ENCODE results near the gene BSG.
"Not testable (repeated sequence)": the region's sequence is repeated elsewhere in the genome, so short reads cannot be mapped to it uniquely, and the experiment has no call there.

Gene BSG

DNA sequence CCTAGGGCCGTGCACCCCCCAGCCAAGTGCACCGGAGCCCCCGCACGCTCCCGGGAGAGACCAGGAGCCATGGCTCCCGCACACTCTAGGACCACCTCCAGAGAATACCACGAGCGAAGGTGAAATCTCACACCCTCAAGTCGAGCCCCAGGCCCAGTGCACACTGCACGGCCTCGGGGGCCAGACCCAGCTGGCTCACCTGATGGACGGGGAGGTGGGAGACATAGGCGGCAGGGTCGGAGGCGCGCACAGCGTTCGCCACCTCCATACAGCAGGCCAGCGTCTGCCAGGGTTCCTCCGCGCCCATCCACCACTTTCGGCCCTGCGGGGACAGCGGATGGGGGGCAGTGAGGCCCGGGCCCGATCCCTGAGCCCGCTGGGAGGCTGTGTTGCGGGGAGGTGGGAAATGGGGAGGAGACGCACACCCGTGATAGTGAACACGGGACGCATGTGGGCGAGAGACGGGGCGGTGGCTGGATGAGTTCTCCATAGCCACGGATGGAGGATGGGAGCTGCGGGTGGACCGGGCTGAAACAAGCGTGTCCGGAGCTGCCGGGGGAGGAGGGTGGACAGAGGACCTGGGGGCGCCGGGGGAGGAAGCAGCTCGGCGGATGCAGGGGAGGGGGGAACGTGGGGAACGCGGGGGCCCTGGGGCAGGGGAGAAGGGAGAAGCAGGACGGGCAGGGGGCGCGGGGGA, 47.9 kb downstream of the BSG start:
- in situ Hi-C loops (cut with HindIII; ENCODE audit: low pct_unique_long_range_greater_than_20kb, low sequenced_read_pairs), result no loop called here
- no peak for DNase-seq (ENCODE audit: low read depth in 1 of 2, low spot score in 1 of 2)
- TF ChIP-seq JUND (IDR thresholded peaks at IDR 0.05; ENCODE audit: low read depth), result no peak

DNA sequence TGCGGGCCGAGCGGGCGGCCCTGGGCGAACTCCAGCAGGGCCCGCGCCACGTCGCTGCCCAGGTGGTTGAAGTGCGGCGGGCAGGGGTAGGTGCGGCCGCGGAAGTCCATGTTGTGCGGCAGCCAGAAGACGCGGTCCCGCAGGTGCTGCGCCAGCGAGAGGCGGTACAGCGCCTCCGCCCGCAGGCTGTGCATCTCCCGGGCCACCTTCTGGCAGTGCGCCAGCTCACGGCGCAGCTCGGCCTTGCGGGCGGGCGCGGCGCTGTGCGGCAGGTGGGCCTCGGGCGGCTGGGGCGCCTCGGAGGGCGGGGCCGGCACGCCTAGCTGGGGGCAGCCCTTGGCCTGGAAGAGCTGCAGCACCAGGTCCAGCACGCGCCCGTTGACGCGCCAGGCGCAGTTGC, 48.8 kb downstream of the BSG start:
- in situ Hi-C loops (cut with HindIII; ENCODE audit: low pct_unique_long_range_greater_than_20kb, low sequenced_read_pairs), result not testable (repeated sequence)

DNA sequence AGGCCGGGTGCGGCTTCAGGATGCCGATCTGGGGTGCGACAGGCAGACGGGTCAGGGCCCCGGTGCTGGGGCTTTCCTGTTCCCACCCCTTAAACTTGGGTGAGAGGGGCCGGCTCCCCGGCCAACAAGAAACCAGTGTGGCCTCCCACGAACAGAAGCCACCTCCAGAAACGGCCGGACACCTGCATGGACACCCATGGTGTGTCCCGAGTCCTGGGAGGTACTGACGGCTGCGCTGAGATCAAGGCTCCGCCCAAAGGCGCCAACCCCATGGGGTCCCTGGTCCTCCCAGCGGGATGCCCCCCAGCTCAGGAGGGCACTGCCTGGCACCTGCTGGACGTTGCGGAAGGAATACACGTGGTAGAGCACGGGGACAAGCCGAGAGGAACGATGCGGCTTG, 49.4 kb downstream of the BSG start:
- in situ Hi-C loops (cut with HindIII; ENCODE audit: low pct_unique_long_range_greater_than_20kb, low sequenced_read_pairs), result no loop called here
- no peak for DNase-seq (ENCODE audit: low read depth in 1 of 2, low spot score in 1 of 2)
- no peak for TF ChIP-seq JUND (IDR thresholded peaks at IDR 0.05; ENCODE audit: low read depth)

More for the DNA sequence above, 48.8 kb downstream of the BSG start:
- not testable (repeated sequence) for DNase-seq (ENCODE audit: low read depth in 1 of 2, low spot score in 1 of 2)

DNA sequence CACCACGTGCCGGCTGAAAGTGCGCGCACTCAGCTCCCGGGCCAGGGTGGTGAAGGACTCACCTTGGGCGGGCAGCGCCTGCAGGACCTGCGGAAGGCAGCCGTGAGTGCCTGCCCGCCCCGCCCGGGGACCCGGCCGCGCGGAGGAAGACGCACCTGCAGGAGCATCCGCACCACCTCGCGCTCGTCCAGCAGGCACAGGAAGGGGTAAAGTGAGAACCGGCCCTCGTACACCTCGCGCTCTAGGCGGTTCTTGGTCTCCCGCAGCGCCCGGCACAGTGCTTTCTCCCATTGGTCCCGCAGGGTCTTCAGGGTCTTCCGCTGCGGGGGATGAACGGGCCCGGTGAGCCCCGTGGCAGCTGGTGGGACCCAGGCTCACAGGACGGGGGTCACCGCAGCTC, 50.3 kb downstream of the BSG start:
- no peak for TF ChIP-seq JUND (IDR thresholded peaks at IDR 0.05; ENCODE audit: low read depth)
- in situ Hi-C loops (cut with HindIII; ENCODE audit: low pct_unique_long_range_greater_than_20kb, low sequenced_read_pairs), result no loop called here
- DNase-seq (ENCODE audit: low read depth in 1 of 2, low spot score in 1 of 2), result no peak

DNA sequence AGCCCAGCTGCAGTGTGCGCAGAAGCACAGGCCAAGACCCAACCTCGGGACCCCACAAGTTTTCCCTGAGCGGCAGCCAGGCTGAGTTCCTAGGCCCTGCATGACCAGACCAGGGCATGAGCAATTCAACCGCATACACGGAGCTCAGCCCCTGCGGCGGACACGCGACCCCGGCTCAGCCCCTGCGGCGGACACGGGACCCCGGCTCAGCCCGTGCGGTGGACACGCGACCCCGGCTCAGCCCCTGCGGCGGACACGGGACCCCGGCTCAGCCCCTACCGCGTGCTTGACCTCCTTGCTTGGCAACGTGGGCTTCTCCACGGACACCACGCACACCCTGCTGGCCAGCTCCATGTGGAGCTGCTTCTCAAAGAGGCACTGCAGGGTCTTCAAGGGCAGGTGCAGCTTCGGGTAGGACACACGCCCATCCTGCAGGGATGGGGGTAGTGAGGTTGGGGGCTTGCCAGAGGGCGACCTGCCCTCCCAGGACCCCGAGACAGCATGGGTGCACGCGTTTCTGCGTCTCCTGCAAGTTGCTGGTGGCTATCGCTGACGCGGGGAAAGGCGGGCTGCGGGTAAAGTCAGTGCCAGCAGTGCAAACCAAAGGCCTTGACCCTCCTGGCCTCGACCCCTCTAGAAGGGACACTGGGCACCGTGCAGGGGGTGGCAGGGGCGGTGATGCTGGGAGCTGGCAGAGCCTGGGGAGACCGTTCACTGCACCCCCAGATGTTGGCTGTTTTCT, 51.0 kb downstream of the BSG start:
- TF ChIP-seq JUND (IDR thresholded peaks at IDR 0.05; ENCODE audit: low read depth), result no peak
- in situ Hi-C loops (cut with HindIII; ENCODE audit: low pct_unique_long_range_greater_than_20kb, low sequenced_read_pairs), result no loop called here
- no peak for DNase-seq (ENCODE audit: low read depth in 1 of 2, low spot score in 1 of 2)

DNA sequence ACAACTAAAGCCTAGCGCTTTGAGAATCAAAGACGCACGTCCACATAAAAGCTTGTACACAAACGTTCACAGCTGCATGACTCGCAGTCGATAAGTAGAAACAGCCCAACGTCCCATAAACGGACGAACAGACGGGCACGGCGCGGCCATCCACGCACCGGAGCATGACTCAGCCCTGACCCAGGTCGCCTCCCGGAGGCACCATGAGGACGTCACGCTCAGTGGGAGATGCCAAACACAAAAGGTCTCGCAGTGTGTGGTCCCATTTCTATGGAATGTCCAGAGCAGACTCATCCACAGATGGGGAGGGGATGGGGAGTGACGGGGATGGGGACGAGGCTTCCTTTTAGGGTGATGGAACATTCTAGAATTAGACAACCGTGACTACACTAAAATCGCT, 51.6 kb downstream of the BSG start:
- no peak for TF ChIP-seq JUND (IDR thresholded peaks at IDR 0.05; ENCODE audit: low read depth)
- DNase-seq (ENCODE audit: low read depth in 1 of 2, low spot score in 1 of 2), result no peak
- in situ Hi-C loops (cut with HindIII; ENCODE audit: low pct_unique_long_range_greater_than_20kb, low sequenced_read_pairs), result no loop called here

DNA sequence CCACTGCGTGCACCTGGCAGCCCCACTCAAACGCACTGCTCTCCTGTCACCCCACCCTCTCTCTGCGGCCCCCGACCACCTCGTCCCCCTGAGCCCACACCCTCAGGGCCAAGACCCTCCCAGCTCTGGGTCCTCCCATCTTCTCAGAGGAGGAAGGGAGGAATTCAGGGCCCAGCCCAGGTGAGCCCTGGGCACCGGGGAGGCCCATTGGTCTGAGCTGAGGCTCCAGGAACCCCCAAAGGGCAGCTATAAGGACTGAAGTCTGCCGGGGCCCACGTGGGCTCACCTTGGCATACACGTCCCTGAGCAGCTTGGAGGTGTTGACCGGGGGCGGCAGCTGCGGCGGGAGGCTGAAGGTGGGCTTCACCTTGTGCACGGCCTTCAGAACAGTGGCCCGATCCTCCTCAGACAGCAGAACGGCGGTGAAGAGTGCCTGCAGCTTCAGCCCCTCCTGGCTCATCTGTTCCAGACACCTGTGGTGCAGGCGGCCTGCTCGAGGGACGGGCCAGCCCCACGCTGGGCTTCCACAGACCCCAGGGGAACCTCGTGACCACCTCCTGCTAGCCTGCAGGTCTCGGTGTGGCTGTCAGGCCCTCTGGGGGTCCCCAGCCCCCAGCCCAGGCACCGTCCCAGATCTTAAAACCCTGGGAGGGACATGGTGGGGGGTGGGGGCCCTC, 52.2 kb downstream of the BSG start:
- in situ Hi-C loops (cut with HindIII; ENCODE audit: low pct_unique_long_range_greater_than_20kb, low sequenced_read_pairs), result no loop called here
- TF ChIP-seq JUND (IDR thresholded peaks at IDR 0.05; ENCODE audit: low read depth), result no peak
- DNase-seq (ENCODE audit: low read depth in 1 of 2, low spot score in 1 of 2), result no peak

DNA sequence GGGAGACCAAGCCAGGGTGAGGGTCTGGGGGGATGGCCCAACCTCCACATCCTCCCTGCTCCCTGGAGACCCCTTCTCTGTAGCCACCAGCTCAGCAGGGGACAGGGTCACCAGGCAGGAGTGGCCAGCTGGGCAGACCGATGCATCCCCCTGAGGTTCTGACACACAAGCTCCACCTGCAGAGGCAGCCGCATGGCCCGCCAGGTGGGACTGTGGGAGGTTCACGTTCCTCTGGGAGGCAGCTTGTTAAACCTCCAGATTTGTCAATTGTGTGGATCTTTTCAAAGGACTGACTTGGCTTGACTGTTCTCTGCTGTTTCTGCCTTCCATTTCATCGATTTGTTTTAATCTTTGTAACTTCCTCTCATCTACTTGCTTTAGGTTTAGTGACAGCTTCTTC, 52.9 kb downstream of the BSG start:
- TF ChIP-seq JUND (IDR thresholded peaks at IDR 0.05; ENCODE audit: low read depth), result no peak
- in situ Hi-C loops (cut with HindIII; ENCODE audit: low pct_unique_long_range_greater_than_20kb, low sequenced_read_pairs), result no loop called here
- no peak for DNase-seq (ENCODE audit: low read depth in 1 of 2, low spot score in 1 of 2)

DNA sequence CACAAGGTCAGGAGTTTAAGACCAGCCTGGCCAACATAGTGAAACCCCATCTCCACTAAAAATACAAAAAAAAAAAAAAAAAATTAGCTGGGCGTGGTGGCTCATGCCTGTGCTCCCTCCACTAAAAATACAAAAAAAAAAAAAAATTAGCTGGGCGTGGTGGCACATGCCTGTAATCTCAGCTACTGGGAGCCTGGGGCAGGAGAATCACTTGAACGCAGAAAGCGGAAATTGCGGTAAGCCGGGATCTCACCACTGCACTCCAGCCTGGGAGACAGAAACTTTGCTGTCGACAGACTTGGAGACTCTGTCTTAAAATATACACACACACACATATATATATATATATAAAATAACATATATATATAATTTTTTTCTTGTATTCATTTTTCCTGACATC, 54.2 kb downstream of the BSG start:
- DNase-seq (ENCODE audit: low read depth in 1 of 2, low spot score in 1 of 2); in situ Hi-C loops (cut with HindIII; ENCODE audit: low pct_unique_long_range_greater_than_20kb, low sequenced_read_pairs): not testable (repeated sequence)

DNA sequence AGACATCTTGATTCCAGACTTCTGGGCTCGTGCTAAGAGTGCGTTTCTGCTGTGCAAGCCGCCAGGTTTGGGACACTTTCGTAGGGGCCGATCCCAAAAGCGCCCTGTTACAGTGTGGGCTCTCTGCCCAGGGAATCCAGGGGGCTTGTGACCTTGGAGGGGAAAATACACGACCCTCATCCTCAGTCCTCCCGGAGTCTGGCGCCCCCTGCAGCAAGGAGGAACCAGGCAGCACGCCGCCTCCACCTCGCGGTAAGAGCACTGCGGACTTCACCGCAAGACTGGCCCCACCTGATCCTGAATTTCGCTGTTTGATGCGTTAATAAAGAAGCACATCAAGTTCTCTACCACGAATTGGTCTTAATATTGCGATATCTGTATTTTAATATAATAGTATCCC, 55.8 kb downstream of the BSG start:
- in situ Hi-C loops (cut with HindIII; ENCODE audit: low pct_unique_long_range_greater_than_20kb, low sequenced_read_pairs), result no loop called here
- DNase-seq (ENCODE audit: low read depth in 1 of 2, low spot score in 1 of 2), result no peak
- no peak for TF ChIP-seq JUND (IDR thresholded peaks at IDR 0.05; ENCODE audit: low read depth)

DNA sequence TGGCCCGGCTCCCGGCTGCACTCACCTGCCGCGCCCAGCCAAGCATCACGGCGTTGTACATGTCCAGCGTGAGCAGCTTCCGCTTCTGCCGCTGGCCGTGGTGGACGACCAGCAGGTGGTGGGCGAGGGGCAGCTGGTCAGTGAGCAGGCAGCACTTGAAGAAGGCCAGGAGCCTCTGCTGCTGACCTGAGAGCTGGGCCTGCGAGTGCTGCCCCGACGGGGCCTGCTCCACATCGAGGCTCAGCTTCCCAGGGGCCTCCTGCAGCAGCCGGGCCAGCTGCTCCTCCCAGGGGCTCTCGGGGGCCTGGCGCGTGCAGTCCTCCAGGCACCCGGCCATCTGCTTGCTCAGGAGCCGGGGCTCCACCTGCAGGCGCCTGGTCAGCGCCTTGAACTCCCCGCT, 57.1 kb downstream of the BSG start:
- DNase-seq (ENCODE audit: low read depth in 1 of 2, low spot score in 1 of 2); in situ Hi-C loops (cut with HindIII; ENCODE audit: low pct_unique_long_range_greater_than_20kb, low sequenced_read_pairs): not testable (repeated sequence)

DNA sequence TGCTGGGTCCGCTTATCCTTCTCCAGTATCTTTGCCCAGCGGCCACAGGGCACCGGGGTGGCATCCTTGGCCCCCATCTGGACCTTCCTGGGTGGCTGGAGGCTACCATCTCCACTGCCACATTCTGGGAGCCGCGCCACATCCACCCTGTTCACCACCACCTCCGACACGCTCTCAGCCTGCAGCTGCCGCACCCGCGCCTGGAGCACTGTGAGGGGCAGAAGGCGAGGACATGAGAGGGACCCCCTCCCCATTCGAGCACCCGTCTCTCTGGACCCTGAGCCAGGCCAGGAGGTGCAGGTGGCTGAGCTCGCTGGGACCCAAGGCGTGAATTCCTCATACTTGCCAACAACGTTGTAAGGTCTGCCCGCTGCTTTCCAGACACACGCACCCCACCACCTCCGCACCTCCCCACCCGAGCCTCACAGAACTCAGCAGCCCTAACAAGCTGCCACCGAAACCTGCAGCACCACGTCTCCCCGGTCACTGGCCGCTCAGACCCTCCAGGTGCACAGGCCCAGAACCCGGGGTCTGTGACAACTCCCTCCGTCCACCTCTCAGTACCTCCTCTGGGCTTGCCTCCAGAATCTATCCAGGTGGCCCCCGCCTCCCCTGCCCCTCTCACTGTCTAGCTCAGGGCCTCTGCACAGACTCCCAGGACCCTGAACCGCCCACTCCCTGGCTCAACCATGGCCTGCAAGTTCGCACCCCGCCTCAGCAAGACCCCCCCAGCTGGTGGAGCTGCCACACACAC, 57.7 kb downstream of the BSG start:
- in situ Hi-C loops (cut with HindIII; ENCODE audit: low pct_unique_long_range_greater_than_20kb, low sequenced_read_pairs), result no loop called here
- TF ChIP-seq JUND (IDR thresholded peaks at IDR 0.05; ENCODE audit: low read depth), result no peak
- no peak for DNase-seq (ENCODE audit: low read depth in 1 of 2, low spot score in 1 of 2)

Measured in T47D (cell line).